ENCODE data around the gene STRN.

- no peak for TF ChIP-seq NFRKB (IDR thresholded peaks at IDR 0.05)
- TF ChIP-seq BHLHE40 (IDR thresholded peaks at IDR 0.05; ENCODE audit: borderline replicate concordance): no peak
Observed at GRCh38 chr2:36966370-36967235, at the start of gene STRN.
